Measurements from ENCODE around the gene FURIN.

DNA sequence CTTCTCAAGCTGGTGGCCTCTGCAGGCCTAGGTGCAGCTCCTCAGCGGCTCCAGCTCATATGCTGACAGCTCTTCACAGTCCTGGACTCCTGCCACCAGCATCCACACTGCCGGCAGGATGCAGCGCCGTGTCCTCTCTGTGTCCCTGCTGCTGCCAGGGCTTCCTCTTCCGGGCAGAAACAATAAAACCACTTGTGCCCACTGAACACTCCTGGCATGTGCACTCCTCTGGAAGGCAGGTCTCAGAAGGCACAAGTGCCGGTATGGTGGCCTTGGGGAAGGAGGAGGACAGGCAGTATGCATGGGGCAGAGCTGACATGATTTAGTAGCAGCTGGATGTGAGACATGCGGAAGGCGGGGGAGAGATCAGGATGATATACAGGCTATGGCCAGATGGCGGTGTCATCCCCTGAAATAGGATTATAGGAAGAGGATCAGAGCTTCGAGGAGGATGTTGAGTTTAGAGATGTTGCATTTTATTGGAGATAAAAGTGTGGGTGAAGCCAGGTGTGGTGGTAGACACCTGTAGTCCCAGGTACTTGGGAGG is 27.3 kb downstream of the FURIN start:
- TF ChIP-seq, protein P1, sequence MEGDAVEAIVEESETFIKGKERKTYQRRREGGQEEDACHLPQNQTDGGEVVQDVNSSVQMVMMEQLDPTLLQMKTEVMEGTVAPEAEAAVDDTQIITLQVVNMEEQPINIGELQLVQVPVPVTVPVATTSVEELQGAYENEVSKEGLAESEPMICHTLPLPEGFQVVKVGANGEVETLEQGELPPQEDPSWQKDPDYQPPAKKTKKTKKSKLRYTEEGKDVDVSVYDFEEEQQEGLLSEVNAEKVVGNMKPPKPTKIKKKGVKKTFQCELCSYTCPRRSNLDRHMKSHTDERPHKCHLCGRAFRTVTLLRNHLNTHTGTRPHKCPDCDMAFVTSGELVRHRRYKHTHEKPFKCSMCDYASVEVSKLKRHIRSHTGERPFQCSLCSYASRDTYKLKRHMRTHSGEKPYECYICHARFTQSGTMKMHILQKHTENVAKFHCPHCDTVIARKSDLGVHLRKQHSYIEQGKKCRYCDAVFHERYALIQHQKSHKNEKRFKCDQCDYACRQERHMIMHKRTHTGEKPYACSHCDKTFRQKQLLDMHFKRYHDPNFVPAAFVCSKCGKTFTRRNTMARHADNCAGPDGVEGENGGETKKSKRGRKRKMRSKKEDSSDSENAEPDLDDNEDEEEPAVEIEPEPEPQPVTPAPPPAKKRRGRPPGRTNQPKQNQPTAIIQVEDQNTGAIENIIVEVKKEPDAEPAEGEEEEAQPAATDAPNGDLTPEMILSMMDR (IDR thresholded peaks at IDR 0.05; ENCODE audit: poor library complexity): no peak
- TF ChIP-seq EZH2 (IDR thresholded peaks at IDR 0.05; ENCODE audit: borderline replicate concordance) (no peak), EZH2phosphoT487 (IDR thresholded peaks at IDR 0.05; ENCODE audit: low read depth, severe bottlenecking, unreplicated experiment) (no peak)
